Astrocyte (in vitro differentiated cells and primary cell): ENCODE measurements around the gene ZNF331. TPM values are rescaled to one million over a fixed set of nuclear protein-coding genes. Genes with fewer than 3 reads are reported as not detected.

ENCODE experiments used
- DNase-seq: peaks from one replicate; pipeline ENCODE4 v3.0.0-alpha.2; 2010; ENCODE audit warnings: low read depth
- FAIRE-seq: peaks from 2 replicates; lab custom pipeline; 2011; peaks lifted over from hg19 to GRCh38; lab: Jason Lieb, UNC
- H2AFZ ChIP-seq: 2 replicates; pipeline ENCODE4 v1.6.0; 2012; ENCODE audit warnings: low read depth, low read length, inconsistent platforms
- H3K27ac ChIP-seq: 2 replicates; pipeline ENCODE4 v1.5.1; 2011; ENCODE audit warnings: low read depth, low read length, inconsistent platforms
- H3K27me3 ChIP-seq: 2 replicates; pipeline ENCODE4 v1.6.0; 2011; ENCODE audit warnings: low read length, inconsistent platforms; ENCODE audit not compliant: insufficient read depth
- H3K36me3 ChIP-seq: 2 replicates; pipeline ENCODE4 v1.5.1; 2011; ENCODE audit warnings: low read length, inconsistent platforms; ENCODE audit not compliant: insufficient read depth
- H3K4me1 ChIP-seq: 2 replicates; pipeline ENCODE4 v1.5.1; 2011; ENCODE audit warnings: low read length, inconsistent platforms; ENCODE audit not compliant: insufficient read depth
- H3K4me2 ChIP-seq: 2 replicates; pipeline ENCODE4 v1.6.0; 2012; ENCODE audit warnings: low read length, inconsistent platforms
- H3K4me3 ChIP-seq: 2 replicates; pipeline ENCODE4 v1.5.1; 2011; ENCODE audit warnings: low read depth, mild to moderate bottlenecking, low read length, inconsistent platforms; ENCODE audit not compliant: insufficient read depth
- H3K79me2 ChIP-seq: 2 replicates; pipeline ENCODE4 v1.6.0; 2012; ENCODE audit warnings: mild to moderate bottlenecking, low read length, inconsistent platforms; ENCODE audit not compliant: insufficient read depth
- H3K9ac ChIP-seq: 2 replicates; pipeline ENCODE4 v1.6.0; 2012; ENCODE audit warnings: mild to moderate bottlenecking, low read length, inconsistent platforms
- H3K9me3 ChIP-seq: 2 replicates; pipeline ENCODE4 v1.5.1; 2012; ENCODE audit warnings: low read depth, mild to moderate bottlenecking, low read length, inconsistent platforms; ENCODE audit not compliant: insufficient read depth
- H4K20me1 ChIP-seq: 2 replicates; pipeline ENCODE4 v1.6.0; 2012; ENCODE audit warnings: low read length, inconsistent platforms; ENCODE audit not compliant: insufficient read depth
- H3K27ac Mint-ChIP-seq: one replicate; pipeline ENCODE4 v1.8.0; 2021; ENCODE audit warnings: mild to moderate bottlenecking, mixed read lengths; ENCODE audit not compliant: unreplicated experiment
- H3K27me3 Mint-ChIP-seq: one replicate; pipeline ENCODE4 v1.8.0; 2021; ENCODE audit warnings: low read depth, mixed read lengths; ENCODE audit not compliant: unreplicated experiment
- H3K36me3 Mint-ChIP-seq: one replicate; pipeline ENCODE4 v1.8.0; 2021; ENCODE audit warnings: low read depth, mixed read lengths; ENCODE audit not compliant: unreplicated experiment
- H3K4me1 Mint-ChIP-seq: one replicate; pipeline ENCODE4 v1.8.0; 2021; ENCODE audit warnings: low read depth, mixed read lengths; ENCODE audit not compliant: unreplicated experiment
- H3K4me3 Mint-ChIP-seq: one replicate; pipeline ENCODE4 v1.8.0; 2021; ENCODE audit warnings: mild to moderate bottlenecking, moderate library complexity, mixed read lengths; ENCODE audit not compliant: unreplicated experiment
- H3K9me3 Mint-ChIP-seq: one replicate; pipeline ENCODE4 v1.8.0; 2021; ENCODE audit warnings: mild to moderate bottlenecking, mixed read lengths; ENCODE audit not compliant: unreplicated experiment
- CTCF ChIP-seq: IDR thresholded peaks from 2 replicates; pipeline ENCODE4 v1.5.1; 2011; ENCODE audit warnings: low read depth, mild to moderate bottlenecking, inconsistent platforms, low read length, moderate library complexity; ENCODE audit not compliant: insufficient read depth
- EZH2 ChIP-seq: IDR thresholded peaks from 2 replicates; pipeline ENCODE4 v1.6.1; 2012; ENCODE audit warnings: mild to moderate bottlenecking, low read length, inconsistent platforms; ENCODE audit not compliant: insufficient read depth
- total RNA-seq: library from RNA; stranded (reverse); gene quantifications from 2 replicates; pipeline ENCODE4 v1.2.1, GENCODE V29; 2021

ZNF331 gene
- total RNA-seq, 1 donor from 2014 or later, result 4.8 TPM

GRCh38 chr19:53531457-53531856 lies 6.5 kb upstream of the ZNF331 start:
- Histone ChIP-seq H3K4me2 (no peak overlapping the region), H3K36me3 (peaks cover 3% of the 10 kb centered on the region), H3K9me3 (no peaks in the 10 kb centered on the region), H3K9ac (no peak overlapping the region), H3K27ac (no peak overlapping the region), H2AFZ (no peak overlapping the region), H4K20me1 (no peaks in the 10 kb centered on the region), H3K4me1 (no peaks in the 10 kb centered on the region), H3K79me2 (no peaks in the 10 kb centered on the region), H3K4me3 (no peak overlapping the region), H3K27me3 (no peaks in the 10 kb centered on the region)
- Mint-ChIP-seq H3K36me3 (no peaks in the 10 kb centered on the region), H3K4me1 (no peaks in the 10 kb centered on the region), H3K27ac (no peak overlapping the region), H3K4me3 (no peak overlapping the region), H3K9me3 (no peaks in the 10 kb centered on the region), H3K27me3 (no peaks in the 10 kb centered on the region)
- DNase-seq (no peak), FAIRE-seq (no peak)
- TF ChIP-seq CTCF (no peak), EZH2 (no peak)

DNA sequence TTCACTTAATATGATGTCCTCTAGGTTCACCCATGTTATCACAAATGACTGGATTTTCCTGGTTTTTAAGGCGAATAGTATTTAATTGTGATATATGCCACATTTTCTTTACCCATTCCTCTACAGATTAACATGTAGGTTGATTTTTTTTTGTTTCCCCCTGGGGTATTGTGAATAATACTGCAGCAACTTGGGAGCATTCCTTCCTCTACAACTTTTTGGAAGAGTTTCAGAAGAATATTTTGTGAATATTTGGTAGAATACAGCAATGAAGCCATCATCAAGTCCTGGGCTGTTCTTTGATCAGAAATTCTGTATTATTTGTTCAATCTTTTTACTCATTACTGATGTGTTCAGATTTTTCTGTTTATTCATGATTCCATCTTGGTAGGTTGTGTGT lies 5.6 kb upstream of the ZNF331 start:
- Histone ChIP-seq H3K36me3 (peaks cover 1% of the 10 kb centered on the region), H3K4me1 (no peaks in the 10 kb centered on the region), H3K27ac (no peak overlapping the region), H4K20me1 (no peaks in the 10 kb centered on the region), H3K79me2 (no peaks in the 10 kb centered on the region), H3K27me3 (no peaks in the 10 kb centered on the region), H3K4me3 (no peak overlapping the region), H2AFZ (no peak overlapping the region), H3K9me3 (no peaks in the 10 kb centered on the region), H3K4me2 (no peak overlapping the region), H3K9ac (no peak overlapping the region)
- Mint-ChIP-seq H3K9me3 (no peaks in the 10 kb centered on the region), H3K4me3 (no peak overlapping the region), H3K27me3 (no peaks in the 10 kb centered on the region), H3K36me3 (no peaks in the 10 kb centered on the region), H3K27ac (no peak overlapping the region), H3K4me1 (no peaks in the 10 kb centered on the region)
- FAIRE-seq (no peak), DNase-seq (no peak)
- no peak for TF ChIP-seq CTCF
- no peak for TF ChIP-seq EZH2

DNA sequence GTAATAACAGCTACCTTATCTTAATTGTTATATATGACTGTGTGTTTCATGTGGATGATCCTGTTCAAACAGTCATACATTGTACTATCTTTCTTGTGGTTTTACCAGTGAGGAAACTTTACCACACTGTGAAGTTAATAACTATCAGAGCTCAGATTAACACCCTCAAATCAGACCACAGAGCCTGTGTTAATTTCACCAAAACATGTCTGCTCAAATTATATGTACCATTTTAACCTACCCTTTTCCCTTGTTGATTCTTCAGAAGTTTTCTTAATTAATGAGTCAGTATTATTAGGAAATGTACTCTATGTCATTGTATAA lies 1.8 kb upstream of the ZNF331 start:
- H3K4me2 ChIP-seq, result no peak overlapping the region
- H3K27ac ChIP-seq, result no peak overlapping the region
- no peaks in the 10 kb centered on the region for H3K36me3 Mint-ChIP-seq
- TF ChIP-seq CTCF (no peak), EZH2 (no peak)
- no peaks in the 10 kb centered on the region for H3K36me3 ChIP-seq
- H3K79me2 ChIP-seq, result peaks cover 7% of the 10 kb centered on the region
- no peak overlapping the region for H3K27ac Mint-ChIP-seq
- no peak overlapping the region for H3K4me3 ChIP-seq
- no peak for FAIRE-seq
- no peak overlapping the region for H3K4me3 Mint-ChIP-seq
- no peak overlapping the region for H2AFZ ChIP-seq
- no peaks in the 10 kb centered on the region for H3K27me3 Mint-ChIP-seq
- no peaks in the 10 kb centered on the region for H3K4me1 ChIP-seq
- no peaks in the 10 kb centered on the region for H3K4me1 Mint-ChIP-seq
- H3K9me3 Mint-ChIP-seq, result no peaks in the 10 kb centered on the region
- no peaks in the 10 kb centered on the region for H4K20me1 ChIP-seq
- no peaks in the 10 kb centered on the region for H3K9me3 ChIP-seq
- no peak for DNase-seq
- H3K9ac ChIP-seq, result no peak overlapping the region
- H3K27me3 ChIP-seq, result no peaks in the 10 kb centered on the region
